GM23338 (cell line): Measurements from ENCODE around the gene KCNAB1.

Source experiments
- CREB1 ChIP-seq: fragments of 250-450 bp; sonication (Bioruptor Pico); IDR thresholded peaks from 2 replicates; pipeline ENCODE4 v1.5.0; 2020; ENCODE audit warnings: low read depth, mild to moderate bottlenecking, moderate library complexity
- ETS1 ChIP-seq: IDR thresholded peaks from 2 replicates; pipeline ENCODE4 v1.6.1; 2016; ENCODE audit warnings: antibody characterized with exemption
- EZH2 ChIP-seq: fragments of 200-600 bp; sonication (generic); IDR thresholded peaks from one replicate; pipeline ENCODE4 v1.8.0; 2017; ENCODE audit warnings: antibody characterized with exemption, mild to moderate bottlenecking, low read depth; ENCODE audit not compliant: unreplicated experiment
- EZH2phosphoT487 ChIP-seq: fragments of 200-600 bp; sonication (generic); IDR thresholded peaks from one replicate; pipeline ENCODE4 v1.8.1; 2018; ENCODE audit warnings: antibody characterized with exemption; ENCODE audit not compliant: unreplicated experiment
- JUNB ChIP-seq: IDR thresholded peaks from one replicate; pipeline ENCODE4 v1.6.1; 2016; ENCODE audit warnings: antibody characterized with exemption; ENCODE audit not compliant: unreplicated experiment
- NANOG ChIP-seq: IDR thresholded peaks from 2 replicates; pipeline ENCODE4 v1.6.1; 2016; ENCODE audit warnings: antibody characterized with exemption, borderline replicate concordance
- POLR2AphosphoS5 ChIP-seq: IDR thresholded peaks from 2 replicates; pipeline ENCODE4 v1.6.1; 2016; ENCODE audit warnings: antibody characterized with exemption, low read depth
- REST ChIP-seq: IDR thresholded peaks from one replicate; pipeline ENCODE4 v1.6.1; 2018; ENCODE audit warnings: antibody characterized with exemption; ENCODE audit not compliant: unreplicated experiment
- STAT1 ChIP-seq: IDR thresholded peaks from one replicate; pipeline ENCODE4 v1.6.1; 2016; ENCODE audit warnings: antibody characterized with exemption; ENCODE audit not compliant: unreplicated experiment
- ZNF114 ChIP-seq: fragments of 250-450 bp; sonication (Bioruptor Pico); IDR thresholded peaks from 2 replicates; pipeline ENCODE4 v1.5.0; 2020; ENCODE audit warnings: mild to moderate bottlenecking, moderate library complexity
- ZNF331 ChIP-seq: fragments of 250-450 bp; sonication (Bioruptor Pico); IDR thresholded peaks from 2 replicates; pipeline ENCODE4 v1.5.0; 2020; ENCODE audit warnings: low read depth, mild to moderate bottlenecking, moderate library complexity
- TF ChIP-seq, protein P1 (sequence below), 2 experiments: fragments of 200-600 bp in 1 of 2; sonication (generic) in 1 of 2; conservative IDR thresholded peaks; 2 replicates each; pipeline versions ENCODE4 v1.5.1 to v1.6.1; 2016 to 2017; ENCODE audit warnings: antibody characterized with exemption in 2 of 2, low read depth in 2 of 2, mild to moderate bottlenecking in 2 of 2, moderate library complexity in 1 of 2
- TF ChIP-seq, protein P2 (sequence below): fragments of 250-450 bp; sonication (Bioruptor Pico); IDR thresholded peaks from 2 replicates; pipeline ENCODE4 v1.5.0; 2020; ENCODE audit warnings: mild to moderate bottlenecking, moderate library complexity

DNA sequence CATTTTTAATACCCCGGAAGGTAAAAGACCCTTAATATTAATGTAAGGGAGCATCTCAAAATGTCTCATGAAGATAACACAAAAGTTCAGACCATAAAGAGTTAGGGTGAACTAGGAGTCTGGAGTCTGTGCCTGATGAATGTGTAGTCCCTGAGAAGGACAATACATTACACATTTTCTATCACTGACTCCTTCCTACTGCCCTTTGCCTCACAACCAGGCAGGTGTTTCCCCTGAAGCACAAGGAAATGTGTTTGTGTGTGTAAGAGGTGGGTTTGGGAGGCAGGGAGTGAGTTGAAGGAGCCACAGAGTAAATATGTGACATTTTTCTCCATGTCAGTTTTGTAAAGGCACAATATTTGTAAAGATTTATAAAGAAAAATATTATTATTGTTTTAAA is 375.4 kb downstream of the KCNAB1 start:
- TF ChIP-seq EZH2phosphoT487 = no peak
- TF ChIP-seq, protein P1, sequence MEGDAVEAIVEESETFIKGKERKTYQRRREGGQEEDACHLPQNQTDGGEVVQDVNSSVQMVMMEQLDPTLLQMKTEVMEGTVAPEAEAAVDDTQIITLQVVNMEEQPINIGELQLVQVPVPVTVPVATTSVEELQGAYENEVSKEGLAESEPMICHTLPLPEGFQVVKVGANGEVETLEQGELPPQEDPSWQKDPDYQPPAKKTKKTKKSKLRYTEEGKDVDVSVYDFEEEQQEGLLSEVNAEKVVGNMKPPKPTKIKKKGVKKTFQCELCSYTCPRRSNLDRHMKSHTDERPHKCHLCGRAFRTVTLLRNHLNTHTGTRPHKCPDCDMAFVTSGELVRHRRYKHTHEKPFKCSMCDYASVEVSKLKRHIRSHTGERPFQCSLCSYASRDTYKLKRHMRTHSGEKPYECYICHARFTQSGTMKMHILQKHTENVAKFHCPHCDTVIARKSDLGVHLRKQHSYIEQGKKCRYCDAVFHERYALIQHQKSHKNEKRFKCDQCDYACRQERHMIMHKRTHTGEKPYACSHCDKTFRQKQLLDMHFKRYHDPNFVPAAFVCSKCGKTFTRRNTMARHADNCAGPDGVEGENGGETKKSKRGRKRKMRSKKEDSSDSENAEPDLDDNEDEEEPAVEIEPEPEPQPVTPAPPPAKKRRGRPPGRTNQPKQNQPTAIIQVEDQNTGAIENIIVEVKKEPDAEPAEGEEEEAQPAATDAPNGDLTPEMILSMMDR (conservative IDR thresholded peaks at IDR 0.05; ENCODE audit: low read depth in 2 of 2) = no peak
- no peak for TF ChIP-seq REST
- no peak for TF ChIP-seq ZNF331 (CRISPR knock-in tag)
- TF ChIP-seq EZH2 = no peak
- no peak for TF ChIP-seq POLR2AphosphoS5
- no peak for TF ChIP-seq NANOG
- no peak for TF ChIP-seq JUNB
- no peak for TF ChIP-seq CREB1
- no peak for TF ChIP-seq ETS1
- TF ChIP-seq ZNF114 (CRISPR knock-in tag) = no peak
- no peak for TF ChIP-seq STAT1
- TF ChIP-seq, protein P2, sequence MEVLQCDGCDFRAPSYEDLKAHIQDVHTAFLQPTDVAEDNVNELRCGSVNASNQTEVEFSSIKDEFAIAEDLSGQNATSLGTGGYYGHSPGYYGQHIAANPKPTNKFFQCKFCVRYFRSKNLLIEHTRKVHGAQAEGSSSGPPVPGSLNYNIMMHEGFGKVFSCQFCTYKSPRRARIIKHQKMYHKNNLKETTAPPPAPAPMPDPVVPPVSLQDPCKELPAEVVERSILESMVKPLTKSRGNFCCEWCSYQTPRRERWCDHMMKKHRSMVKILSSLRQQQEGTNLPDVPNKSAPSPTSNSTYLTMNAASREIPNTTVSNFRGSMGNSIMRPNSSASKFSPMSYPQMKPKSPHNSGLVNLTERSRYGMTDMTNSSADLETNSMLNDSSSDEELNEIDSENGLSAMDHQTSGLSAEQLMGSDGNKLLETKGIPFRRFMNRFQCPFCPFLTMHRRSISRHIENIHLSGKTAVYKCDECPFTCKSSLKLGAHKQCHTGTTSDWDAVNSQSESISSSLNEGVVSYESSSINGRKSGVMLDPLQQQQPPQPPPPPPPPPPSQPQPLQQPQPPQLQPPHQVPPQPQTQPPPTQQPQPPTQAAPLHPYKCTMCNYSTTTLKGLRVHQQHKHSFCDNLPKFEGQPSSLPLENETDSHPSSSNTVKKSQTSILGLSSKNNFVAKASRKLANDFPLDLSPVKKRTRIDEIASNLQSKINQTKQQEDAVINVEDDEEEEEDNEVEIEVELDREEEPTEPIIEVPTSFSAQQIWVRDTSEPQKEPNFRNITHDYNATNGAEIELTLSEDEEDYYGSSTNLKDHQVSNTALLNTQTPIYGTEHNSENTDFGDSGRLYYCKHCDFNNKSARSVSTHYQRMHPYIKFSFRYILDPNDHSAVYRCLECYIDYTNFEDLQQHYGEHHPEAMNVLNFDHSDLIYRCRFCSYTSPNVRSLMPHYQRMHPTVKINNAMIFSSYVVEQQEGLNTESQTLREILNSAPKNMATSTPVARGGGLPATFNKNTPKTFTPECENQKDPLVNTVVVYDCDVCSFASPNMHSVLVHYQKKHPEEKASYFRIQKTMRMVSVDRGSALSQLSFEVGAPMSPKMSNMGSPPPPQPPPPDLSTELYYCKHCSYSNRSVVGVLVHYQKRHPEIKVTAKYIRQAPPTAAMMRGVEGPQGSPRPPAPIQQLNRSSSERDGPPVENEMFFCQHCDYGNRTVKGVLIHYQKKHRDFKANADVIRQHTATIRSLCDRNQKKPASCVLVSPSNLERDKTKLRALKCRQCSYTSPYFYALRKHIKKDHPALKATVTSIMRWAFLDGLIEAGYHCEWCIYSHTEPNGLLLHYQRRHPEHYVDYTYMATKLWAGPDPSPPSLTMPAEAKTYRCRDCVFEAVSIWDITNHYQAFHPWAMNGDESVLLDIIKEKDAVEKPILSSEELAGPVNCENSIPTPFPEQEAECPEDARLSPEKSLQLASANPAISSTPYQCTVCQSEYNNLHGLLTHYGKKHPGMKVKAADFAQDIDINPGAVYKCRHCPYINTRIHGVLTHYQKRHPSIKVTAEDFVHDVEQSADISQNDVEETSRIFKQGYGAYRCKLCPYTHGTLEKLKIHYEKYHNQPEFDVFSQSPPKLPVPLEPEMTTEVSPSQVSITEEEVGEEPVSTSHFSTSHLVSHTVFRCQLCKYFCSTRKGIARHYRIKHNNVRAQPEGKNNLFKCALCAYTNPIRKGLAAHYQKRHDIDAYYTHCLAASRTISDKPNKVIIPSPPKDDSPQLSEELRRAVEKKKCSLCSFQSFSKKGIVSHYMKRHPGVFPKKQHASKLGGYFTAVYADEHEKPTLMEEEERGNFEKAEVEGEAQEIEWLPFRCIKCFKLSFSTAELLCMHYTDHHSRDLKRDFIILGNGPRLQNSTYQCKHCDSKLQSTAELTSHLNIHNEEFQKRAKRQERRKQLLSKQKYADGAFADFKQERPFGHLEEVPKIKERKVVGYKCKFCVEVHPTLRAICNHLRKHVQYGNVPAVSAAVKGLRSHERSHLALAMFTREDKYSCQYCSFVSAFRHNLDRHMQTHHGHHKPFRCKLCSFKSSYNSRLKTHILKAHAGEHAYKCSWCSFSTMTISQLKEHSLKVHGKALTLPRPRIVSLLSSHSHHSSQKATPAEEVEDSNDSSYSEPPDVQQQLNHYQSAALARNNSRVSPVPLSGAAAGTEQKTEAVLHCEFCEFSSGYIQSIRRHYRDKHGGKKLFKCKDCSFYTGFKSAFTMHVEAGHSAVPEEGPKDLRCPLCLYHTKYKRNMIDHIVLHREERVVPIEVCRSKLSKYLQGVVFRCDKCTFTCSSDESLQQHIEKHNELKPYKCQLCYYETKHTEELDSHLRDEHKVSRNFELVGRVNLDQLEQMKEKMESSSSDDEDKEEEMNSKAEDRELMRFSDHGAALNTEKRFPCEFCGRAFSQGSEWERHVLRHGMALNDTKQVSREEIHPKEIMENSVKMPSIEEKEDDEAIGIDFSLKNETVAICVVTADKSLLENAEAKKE = no peak
